Esophagus muscularis mucosa (tissue), 3 donors: ENCODE data around the gene CTAG1B.

Experiments
- EP300 ChIP-seq: sonication (generic); formaldehyde crosslinking; IDR thresholded peaks from one replicate; pipeline ENCODE4 v1.6.1; 2017; ENCODE audit warnings: antibody characterized with exemption
- TF ChIP-seq, protein P1 (sequence below), 3 experiments: fragments of 200-600 bp in 2 of 3; fragments of 450-650 bp in 1 of 3; sonication (generic) in 2 of 3; IDR thresholded peaks; one replicate each; pipeline ENCODE4 v1.5.1; 2017 to 2019; ENCODE audit warnings: antibody characterized with exemption in 3 of 3, mild to moderate bottlenecking in 2 of 3, moderate library complexity in 1 of 3

DNA sequence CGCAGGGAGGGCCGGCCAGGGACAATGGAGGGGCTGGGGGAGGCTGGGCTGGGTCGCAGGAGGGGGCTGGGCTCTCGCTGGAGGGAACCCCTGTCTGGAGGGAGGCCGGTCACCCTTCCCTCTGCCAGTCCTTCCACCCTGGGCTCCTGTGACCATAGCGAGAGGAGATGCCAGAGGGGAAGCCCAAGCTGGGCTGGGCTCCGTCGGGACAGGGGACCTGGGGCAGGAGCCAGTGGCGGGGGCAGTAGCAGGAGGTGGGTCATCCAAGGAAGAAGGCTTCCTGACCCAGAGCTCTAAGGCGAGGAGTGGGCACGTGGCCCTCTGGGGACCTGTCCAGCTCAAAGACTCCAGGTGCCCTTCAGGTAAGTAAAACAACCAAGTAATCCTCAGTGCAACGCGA, 16.9 kb downstream of the CTAG1B start:
- no peak for TF ChIP-seq EP300
- TF ChIP-seq, protein P1, sequence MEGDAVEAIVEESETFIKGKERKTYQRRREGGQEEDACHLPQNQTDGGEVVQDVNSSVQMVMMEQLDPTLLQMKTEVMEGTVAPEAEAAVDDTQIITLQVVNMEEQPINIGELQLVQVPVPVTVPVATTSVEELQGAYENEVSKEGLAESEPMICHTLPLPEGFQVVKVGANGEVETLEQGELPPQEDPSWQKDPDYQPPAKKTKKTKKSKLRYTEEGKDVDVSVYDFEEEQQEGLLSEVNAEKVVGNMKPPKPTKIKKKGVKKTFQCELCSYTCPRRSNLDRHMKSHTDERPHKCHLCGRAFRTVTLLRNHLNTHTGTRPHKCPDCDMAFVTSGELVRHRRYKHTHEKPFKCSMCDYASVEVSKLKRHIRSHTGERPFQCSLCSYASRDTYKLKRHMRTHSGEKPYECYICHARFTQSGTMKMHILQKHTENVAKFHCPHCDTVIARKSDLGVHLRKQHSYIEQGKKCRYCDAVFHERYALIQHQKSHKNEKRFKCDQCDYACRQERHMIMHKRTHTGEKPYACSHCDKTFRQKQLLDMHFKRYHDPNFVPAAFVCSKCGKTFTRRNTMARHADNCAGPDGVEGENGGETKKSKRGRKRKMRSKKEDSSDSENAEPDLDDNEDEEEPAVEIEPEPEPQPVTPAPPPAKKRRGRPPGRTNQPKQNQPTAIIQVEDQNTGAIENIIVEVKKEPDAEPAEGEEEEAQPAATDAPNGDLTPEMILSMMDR (IDR thresholded peaks at IDR 0.05) = no peak
